NCI-H524 (cell line): ENCODE data around the gene RCL1.

Experiments used
- DNase-seq, 2 experiments: peaks; one replicate each; lab custom pipeline; 2025; lab: John Stamatoyannopoulos, UW

Gene RCL1

DNA sequence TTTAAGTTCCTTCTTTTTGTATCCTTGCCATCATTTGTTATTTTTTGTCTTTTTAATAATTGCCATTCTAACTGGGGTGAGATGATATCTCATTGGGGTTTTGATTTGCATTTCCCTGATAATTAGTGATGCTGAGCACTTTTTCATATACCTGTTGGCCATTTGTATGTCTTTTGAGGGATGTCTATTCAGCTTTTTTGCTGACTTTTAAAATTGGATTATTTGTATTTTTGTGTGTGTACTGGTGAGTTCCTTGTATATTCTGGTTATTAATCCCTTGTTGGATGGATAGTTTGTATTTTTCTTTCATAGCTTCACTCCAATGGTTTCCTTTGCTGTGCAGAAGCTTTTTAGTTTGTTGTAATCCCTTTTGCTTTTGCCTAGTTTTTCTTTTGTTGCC is 19.1 kb downstream of the RCL1 start:
- no peak for DNase-seq

DNA sequence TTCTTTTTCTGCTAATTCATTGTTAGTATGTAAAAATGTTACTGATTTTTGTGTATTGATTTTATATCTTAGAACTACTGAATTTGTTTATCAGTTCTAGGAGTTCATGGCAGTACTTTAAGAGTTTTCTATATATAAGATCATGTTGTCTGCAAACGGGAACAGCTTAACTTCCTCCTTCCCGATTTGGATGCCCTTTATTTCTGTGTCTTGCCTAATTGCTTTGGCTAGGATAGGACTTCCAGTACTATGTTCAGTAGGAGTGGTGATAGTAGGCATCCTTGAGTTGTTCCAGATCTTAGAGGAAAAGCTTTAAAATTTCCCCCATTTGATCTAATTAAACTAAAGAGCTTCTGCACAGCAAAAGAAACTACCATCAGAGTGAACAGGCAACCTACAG is 20.1 kb downstream of the RCL1 start:
- DNase-seq: no peak

DNA sequence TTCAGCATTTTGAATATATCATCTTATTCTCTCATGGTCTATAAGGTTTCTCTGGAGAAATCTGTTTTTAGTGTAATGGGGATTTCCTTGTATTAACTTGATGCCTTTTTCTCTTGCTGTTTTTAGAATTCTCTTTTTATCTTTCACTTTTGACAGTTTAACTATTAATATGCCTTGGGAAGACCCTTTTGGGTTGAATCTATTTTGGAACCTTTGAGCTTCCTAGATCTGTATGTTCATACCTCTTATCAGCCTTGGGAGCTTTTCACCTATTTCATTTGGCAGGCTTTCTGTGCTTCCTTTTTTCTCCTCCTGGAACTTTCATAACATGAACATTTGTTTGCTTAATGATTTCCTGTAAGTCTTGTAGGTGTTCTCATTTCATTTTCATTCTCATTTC is 22.2 kb downstream of the RCL1 start:
- no peak for DNase-seq

DNA sequence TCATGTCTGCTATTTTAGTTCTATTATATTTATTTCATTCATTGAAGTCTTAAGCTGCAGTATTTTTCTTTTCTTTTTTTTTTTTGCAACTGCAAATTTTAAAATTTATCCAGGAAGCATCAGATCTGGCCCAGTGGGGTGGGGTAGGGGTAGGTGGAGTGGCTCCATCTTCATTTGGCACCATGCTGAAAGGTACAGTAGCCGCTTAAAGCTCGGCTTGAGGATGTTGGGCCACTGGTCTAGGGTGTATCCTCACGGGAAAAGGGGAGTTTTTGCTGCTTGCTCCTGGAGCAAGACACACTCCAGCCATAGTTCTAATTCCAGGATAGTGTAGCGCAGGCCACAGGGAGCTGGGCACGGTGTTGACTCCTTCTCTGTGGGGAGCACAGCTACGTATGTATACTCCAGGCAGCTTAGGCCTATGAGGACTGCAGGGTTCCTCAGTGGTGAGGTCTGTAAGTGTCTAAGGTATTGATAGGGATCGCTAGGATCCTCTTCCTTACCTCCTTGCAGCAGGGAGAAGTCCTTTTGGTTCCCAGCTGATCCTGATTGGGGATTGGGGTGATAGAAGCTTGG is 22.7 kb downstream of the RCL1 start:
- DNase-seq: no peak

DNA sequence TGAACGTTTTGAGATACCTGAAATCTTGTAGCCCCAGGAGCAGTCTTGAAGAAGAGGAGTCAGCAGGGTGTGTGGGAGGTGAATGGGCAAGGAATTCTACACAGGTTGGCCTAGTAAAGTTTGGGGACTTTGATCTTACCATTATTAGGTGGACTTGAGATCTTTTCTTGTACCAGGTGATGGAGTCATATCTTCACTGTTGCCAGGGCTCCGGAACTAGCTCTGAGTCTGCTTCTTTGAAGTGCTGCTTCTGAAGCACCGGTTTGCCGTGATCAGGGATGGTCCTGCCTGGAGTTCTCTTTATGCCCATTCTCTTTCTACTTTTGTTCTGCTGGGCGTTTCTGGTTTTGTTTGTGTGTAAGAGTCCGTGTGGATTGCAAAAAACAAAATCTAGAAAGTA is 27.4 kb downstream of the RCL1 start:
- DNase-seq: no peak

DNA sequence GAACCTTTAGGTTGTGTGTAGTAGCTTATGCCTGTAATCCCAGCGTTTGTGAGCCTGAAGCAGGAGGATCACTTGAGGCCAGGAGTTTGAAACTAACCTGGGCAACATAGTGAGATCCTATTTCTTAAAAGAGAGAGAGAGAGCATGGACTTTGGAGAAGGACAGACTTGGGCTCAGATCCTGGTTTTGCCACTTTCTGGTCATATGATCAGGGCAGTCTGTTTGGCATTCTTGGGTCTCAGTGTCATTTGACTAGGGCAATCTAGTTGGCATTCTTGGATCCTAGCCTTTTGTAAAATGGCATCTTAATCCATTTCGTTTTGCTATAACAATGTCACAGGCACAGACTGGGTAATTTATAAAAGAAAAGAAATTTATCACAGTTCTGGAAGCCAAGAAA is 28.4 kb downstream of the RCL1 start:
- DNase-seq: no peak

DNA sequence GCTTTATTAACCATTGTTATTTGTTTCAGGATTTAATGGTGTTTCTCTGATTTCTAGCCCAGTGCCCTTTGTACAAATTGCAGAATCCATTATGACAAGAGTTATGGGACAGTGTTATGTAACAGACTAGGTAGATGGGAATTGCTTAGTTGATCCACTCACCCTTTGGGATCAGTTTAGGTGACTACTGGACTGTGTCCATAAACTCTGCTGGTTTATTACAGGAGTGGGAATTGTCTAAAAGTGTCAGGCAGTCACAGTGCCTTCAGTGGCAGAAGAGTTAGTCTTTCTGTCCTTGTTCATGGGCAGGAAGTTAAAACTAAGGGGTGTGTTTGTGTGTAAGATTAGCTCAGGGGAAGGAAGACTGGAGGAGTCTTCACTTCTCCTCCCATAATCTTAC is 29.3 kb downstream of the RCL1 start:
- DNase-seq: no peak

DNA sequence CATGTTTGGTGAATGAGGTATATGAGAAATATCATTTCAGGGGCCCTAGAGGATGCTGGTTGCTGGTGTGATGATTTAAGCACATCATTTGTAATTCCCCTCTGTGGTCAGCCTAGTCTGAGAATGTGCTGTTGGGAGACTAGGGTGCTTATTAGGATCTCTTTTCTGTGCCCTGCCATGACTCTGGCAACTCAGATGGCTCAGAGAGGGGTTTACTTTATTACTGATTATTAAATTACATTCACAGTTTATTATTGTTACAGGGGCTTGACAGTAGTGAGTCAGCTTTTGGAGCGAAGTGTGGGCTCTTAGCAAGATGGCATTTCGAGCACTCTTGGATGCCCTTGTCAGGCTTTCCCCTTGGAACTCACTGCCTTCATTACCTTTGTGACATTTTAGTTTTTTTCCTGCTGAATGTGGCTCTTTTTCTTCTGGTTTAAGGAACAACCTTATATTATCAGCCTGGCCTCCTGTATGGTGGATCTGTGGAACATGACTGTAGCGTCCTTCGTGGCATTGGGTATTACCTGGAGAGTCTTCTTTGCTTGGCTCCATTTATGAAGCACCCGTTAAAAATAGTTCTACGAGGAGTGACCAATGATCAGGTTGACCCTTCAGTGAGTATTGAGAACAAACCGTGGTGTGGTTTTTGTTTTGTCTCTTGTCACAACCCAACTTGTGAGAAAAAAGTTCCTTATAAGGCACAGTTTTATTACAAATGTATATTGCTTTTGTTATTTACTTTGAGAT is 33.8 kb downstream of the RCL1 start:
- no peak for DNase-seq

DNA sequence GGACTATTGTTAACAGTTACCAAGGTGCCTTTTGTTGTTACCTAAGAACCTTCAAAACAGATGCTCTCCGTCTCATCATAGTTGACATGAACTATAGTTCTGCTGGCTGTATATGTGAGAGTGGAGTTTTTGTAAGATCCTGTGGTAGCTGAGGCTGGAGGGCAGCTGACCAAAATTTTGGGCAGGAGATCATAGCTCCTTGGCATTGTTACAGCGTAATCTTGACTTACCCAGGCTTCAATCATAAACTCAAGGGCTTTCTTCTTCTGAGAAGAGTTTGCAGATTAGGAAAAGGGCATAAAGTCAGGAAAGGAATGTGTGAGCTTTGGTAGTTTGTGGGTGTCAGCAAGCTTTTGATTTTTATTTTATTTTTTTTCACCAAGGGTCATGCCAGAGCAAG is 34.5 kb downstream of the RCL1 start:
- no peak for DNase-seq

DNA sequence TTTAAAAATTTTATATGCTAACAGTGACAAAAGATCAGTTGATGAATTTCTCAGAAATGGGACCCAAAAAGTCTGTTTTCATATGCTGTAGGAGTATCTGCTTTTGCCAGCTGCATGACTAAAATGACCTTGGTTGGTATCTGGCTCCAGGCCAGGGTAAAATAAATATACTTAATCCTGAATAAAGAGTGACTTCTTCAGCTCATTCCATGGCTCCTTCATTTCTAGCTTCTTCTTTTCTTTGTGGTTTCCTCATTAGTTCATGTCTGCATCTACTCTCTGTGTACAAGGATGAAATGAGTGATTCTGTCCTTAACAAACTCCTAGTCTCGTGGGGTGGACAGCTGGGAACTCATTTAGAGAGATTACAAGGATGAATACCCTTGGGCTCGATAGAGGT is 36.0 kb downstream of the RCL1 start:
- DNase-seq: peak; percentile 12 to 59

DNA sequence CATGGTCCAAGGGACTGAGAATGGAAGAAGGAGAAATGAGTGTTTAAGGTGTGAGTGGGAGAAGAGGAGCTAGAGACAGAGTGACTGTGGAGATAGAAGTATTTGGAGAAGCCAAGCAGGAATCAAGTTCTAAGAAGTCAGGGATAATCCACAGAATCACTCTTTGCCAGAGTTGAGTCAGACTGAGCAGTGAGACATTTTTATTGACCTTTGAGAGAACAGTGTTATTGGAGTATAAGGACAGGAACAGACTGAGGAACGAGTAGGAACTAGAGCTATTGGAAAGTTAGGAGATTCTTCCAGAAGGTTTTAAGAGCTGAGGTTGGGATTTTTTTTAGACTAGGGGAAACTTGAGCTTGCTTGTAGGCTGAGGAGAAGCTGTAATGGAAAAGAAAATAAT is 37.2 kb downstream of the RCL1 start:
- no peak for DNase-seq

DNA sequence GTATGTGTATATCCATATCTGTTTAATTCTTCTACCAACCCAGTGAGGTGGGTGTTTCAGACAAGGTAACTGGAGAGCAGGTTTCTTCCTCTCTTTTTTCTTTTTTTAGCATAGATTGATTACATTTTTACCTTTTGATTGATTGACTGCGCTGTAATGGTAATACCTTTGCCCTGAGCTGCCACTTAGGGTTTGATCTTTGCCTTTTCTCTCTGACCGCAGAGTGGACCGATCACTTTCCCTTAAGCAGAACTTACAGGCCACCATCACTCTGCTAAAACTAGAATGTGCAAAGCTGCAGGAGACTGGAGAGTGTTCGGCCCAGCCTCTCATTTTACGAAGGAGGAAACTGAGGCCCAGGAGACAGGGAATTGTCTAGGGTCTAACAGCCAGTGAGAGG is 38.0 kb downstream of the RCL1 start:
- no peak for DNase-seq

DNA sequence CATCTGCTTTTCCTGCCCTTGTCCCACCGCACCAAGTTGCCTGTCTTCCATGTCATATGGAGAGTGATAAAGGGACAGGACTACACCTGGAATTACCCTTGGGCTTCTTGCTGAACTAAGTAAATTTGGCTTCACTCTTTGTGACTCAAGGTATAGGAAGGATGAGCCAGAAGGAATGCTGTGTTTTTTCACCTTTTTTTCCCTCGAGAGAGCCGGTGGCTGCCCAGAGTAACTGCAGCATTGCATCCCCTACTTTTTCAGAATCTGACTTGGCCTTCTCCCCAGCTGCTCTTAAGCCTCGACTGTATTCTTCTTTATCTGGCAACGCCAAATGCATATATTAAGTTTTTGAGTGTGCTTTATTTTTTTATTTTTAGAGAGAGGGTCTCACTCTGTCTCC is 38.4 kb downstream of the RCL1 start:
- DNase-seq: no peak

DNA sequence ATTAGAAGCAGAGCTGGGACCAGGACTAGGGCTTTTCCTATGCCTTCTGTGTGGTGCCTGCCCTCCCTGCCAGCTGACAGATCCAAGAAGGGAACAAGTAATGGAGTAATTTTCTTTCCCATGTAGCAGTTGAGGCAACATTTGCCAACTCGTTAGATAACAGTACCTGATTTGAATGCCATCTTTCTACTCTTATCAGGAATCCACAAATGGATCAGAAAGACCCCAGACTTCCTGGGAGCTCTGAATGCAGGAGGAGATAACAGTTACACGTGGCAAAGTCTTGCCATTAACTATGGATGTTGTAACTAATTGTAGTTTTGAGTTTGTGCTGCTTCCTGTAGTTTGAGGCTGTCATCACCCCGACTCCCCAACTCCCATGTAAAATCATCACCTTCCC is 39.2 kb downstream of the RCL1 start:
- DNase-seq: no peak

DNA sequence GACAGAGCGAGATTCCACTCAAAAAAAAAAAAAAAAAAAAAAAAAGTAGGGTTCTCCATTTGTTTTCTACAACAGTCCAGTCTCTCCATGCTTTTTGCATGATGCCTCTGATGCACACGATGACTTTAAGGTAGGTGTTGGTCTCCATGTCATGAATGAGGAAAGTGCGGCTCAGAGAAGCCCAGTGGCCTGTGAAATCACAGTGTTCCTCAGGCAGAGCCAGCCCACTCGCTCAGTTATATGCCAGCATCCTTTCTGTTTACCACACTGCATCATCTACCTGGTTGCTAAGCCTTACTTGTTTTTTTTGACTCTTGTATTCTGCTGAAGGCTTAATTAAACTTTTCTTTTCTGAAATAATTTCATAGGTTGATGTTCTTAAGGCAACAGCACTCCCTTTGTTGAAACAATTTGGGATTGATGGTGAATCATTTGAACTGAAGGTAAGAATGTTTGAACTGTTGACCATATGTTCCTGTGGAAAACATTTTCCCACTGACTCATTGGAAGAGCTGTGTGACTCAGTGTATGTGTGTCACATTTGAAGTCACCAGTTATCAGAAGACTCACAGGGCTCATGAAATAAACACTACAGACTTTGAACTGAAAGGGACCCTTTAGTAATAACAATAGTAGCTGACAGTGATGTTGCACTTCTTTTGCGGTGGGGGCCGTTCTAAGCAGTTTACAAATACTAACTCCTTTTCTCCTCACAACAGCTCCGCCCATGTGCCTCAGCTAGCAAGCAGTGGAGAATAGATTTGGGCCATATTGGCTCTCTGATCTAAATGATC is 40.2 kb downstream of the RCL1 start:
- no peak for DNase-seq

DNA sequence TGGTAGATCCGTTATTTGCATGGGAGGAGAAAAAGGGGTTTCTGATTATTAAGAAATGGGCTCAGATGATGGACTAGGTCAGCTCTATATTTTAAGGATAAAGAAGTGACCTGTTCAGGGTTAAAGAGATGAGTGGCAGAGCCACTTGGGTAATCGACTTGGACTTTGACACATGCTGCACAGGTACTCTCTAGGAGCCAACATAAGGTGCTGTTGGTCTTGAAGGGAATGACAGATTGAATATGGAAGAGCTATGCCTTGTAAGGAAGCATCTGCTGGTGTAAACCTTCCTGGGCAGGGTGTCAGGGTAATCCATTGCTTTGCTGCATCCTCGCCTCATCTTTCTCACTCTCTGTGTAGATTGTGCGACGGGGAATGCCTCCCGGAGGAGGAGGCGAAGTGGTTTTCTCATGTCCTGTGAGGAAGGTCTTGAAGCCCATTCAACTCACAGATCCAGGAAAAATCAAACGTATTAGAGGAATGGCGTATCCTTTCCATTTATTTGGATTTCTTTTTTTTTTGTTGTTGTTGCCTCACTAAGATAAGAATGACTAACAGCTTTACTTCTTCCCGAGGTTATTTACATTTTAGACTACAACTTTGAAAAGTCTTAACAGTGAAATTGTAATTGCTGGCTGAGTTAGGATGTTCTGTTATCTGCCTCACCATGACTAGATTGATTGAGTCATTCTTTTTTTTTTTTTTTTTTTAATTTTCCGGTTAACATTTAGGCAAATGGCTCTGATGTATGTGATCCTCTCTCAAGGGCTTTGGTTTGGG is 41.2 kb downstream of the RCL1 start:
- no peak for DNase-seq

DNA sequence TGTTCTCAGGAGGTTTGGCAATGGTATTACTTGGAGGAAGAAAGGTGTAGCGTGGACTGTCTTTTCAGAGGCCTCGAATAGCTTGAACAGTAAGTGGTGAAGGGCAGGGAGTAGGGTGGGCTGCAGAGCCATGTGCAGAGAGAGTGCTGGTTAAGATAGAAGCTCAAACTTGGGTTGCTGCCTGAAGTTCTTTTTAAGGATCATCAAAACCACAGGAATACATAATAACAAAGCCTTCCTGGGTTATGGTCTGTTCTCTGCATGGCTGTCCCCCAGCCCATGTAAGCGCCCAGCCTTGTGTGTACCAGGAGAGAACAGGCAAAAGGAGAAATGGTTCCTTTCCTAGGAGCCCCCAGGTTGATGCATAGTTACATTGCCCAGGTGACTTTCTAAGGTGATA is 43.9 kb downstream of the RCL1 start:
- DNase-seq: no peak

DNA sequence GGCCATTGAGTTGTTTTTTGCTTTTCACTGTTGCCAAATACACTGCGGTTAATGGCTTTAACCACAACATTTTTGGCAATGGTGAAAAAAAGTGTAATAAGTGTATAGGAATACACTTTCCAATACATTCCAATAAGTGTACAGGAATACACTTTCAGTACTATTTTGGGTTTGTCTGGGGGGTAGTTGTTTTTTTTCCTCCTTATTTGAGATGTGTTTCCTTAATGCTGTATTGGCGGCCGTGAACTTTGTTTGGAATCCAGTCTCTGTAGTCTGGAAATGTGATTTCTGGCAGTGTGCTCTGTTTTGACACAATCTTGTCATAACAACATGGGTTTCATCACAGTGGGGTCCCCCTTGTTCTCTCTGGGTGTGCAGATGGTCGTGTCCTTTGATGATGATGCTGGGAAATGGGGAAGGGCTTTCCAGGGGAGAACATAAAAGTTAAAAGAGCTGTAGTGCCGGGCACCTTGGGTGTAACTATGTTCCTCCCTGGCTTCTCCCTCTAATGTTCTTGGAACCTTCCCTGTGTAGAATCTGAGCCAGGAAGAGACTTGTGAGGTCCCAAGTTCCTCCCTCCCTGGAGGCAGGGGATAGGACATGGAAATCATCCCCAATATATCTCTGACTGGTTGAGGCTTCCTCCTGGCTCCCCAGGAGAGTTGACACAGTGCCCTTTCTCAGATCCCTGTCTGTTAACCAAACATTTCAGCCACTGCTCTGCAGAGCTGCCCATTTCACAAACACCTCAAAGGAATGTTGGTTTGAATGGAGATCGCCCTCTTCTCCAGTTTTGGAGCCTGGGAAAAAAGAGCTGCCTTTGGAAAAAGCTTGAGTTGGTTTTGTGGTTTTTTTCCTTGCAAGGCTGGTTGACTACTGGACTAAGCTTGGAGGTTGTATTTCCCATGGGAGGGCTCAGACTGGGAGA is 44.8 kb downstream of the RCL1 start:
- DNase-seq: no peak

DNA sequence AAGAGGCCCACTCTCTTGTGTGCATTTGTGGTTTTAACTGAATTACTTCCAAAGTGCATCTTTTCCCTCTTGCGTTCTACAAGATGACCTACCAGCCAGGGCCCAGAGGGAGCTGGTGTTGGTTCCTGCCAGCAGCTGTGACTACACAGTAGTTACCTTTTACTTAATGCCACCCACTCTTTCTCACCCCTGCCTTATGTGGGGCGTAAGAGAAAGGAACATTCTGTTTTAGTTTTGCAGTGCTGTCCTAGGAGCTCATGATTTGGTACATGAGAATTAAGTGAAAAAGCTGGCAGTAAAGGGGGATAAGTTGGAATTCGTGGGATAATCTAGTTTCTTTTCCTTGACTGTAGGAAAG is 45.4 kb downstream of the RCL1 start:
- DNase-seq: no peak

DNA sequence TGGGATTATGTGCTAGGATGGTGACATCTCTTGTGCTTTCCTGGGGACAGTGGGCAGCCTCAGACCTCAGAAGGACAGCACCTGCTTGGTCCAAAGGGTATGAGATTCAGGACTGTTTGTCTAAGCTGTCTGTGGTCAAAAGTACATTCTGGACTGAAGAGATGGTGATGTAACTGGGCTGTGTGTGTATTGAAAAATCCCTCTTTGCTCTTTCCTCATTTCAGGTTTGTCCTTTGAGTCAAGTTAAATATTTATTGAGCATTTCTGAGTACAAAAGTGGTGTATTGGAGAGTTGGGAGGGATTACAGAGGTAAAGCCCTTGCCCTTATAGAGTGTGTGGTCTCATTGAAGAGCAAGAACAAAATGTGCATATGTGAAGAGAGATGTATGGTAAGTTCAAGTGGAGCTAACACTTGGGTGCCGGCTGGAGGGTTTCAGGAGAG is 46.7 kb downstream of the RCL1 start:
- DNase-seq: no peak

DNA sequence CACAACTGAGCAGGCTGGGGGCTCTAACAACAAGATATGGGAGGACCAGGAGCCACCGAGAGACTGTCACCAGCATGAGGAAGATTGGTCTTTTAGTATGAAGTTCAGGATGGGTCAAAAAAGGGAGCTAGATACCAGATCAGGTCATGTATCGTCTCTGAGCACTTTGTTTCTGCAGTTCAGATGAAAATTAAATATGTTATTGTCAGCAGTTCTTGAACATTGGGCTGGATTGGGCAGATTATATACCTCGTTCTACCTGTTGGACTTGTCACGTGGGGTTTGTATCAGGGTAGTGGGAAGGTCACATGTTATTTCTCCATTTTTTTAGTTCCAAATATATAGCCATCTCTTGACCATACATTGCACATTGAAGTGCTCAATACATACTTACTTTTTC is 47.3 kb downstream of the RCL1 start:
- DNase-seq: no peak

DNA sequence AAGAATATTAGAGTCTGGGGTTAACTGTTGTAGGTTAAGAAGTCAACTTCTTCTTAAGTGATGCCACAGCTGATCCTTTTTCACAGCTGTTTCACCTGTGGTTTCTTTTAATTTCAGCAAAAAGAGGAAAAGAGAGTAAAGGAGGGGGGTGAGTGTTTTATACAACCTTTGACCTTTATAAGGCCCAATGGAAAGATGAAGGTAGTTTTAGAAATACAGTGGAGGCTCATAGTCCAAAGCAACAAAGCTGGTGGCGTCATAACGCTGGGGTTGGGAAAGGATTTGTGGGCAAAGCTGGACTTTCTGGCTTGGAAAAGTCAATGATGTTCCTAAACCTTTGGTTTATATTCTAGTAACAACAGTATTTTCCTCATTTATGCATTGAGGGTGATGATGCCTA is 49.5 kb downstream of the RCL1 start:
- DNase-seq: no peak
